Measurements from ENCODE around the gene ZBTB7C. TPM values are rescaled to one million over a fixed set of nuclear protein-coding genes. Genes with fewer than 3 reads are reported as not detected.

The ZBTB7C gene
- total and polyA plus RNA-seq, 2 of the 8 experiments (the other 6 are each of a cell fraction or from before 2014, with no cell fraction given), result 0.15 to 0.45 TPM

DNA sequence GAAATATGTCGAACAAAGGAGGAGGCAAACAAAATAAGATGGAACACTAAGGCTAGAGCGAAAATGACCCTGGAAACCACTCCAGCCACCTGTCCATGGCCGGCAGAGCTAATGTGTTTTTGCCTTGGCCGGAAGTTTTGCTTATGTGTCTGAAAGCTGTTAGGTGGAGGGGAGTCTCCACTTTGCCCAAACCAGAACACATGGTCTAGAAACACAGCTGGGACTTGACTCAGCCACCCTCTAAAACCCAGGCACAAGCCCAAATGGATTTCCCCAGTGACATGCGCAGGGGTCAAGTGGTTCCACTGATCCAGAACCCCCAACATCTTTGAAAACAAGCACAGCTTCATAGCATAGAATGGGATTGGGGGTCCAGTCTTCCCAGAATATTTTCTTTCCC, 159.3 kb downstream of the ZBTB7C start:
- Histone ChIP-seq H3K4me2 (ENCODE audit: insufficient read depth in 1 of 2, low read depth in 2 of 2, low read length in 2 of 2) (no peak overlapping the region), H3K4me1 (replicated peaks in 1 of 4; ENCODE audit: control insufficient read depth in 3 of 4, insufficient read depth in 4 of 4, low read length in 3 of 4) (no peaks in the 10 kb centered on the region), H3K23ac (ENCODE audit: insufficient read length) (no peak overlapping the region), H3K56ac (replicated peaks; ENCODE audit: insufficient read length, low read depth, low read length) (no peak overlapping the region), H2BK15ac (ENCODE audit: low read length) (no peak overlapping the region), H3K9me3 (ENCODE audit: insufficient read depth in 2 of 2, low read depth in 1 of 2, low read length in 1 of 2) (no peaks in the 10 kb centered on the region), H2BK120ac (replicated peaks; ENCODE audit: low read depth, low read length) (no peak overlapping the region), H4K8ac (ENCODE audit: extremely low read depth, insufficient read depth, low read length) (no peak overlapping the region), H3K4ac (replicated peaks; ENCODE audit: insufficient read length, low read depth, low read length) (no peak overlapping the region), H3K27me3 (replicated peaks in 1 of 4; ENCODE audit: control insufficient read depth in 3 of 4, extremely low read depth in 1 of 4, insufficient read depth in 3 of 4, low read length in 3 of 4) (no peaks in the 10 kb centered on the region), H3K9ac (replicated peaks in 1 of 4; ENCODE audit: extremely low read depth in 1 of 4, low read depth in 3 of 4, low read length in 3 of 4) (no peak overlapping the region), H3K27ac (ENCODE audit: low read depth, low read length) (no peak overlapping the region), H4K20me1 (replicated peaks in 1 of 2; ENCODE audit: control insufficient read depth in 1 of 2, insufficient read depth in 2 of 2, low read length in 2 of 2) (no peaks in the 10 kb centered on the region), H2AFZ (ENCODE audit: low read length) (no peak overlapping the region), H4K5ac (ENCODE audit: insufficient read length, low read depth, low read length) (no peak overlapping the region), H3K14ac (ENCODE audit: insufficient read length) (no peak overlapping the region), H2BK5ac (ENCODE audit: low read depth, low read length) (no peak overlapping the region), H3K4me3 (ENCODE audit: extremely low read depth in 1 of 4, insufficient read depth in 2 of 4, low read depth in 3 of 4, low read length in 4 of 4) (no peak overlapping the region), H3K18ac (ENCODE audit: extremely low read depth, low read length) (no peak overlapping the region), H3K79me1 (ENCODE audit: low read depth, low read length) (no peaks in the 10 kb centered on the region), H3K79me2 (ENCODE audit: control insufficient read depth in 1 of 2, insufficient read depth in 2 of 2, low read length in 2 of 2) (no peaks in the 10 kb centered on the region), H2BK12ac (ENCODE audit: low read depth, low read length) (no peak overlapping the region), H3K23me2 (ENCODE audit: low read depth, low read length) (no peaks in the 10 kb centered on the region), H2AK5ac (ENCODE audit: low read depth, low read length) (no peak overlapping the region), H2BK20ac (ENCODE audit: low read length) (no peak overlapping the region), H3K36me3 (ENCODE audit: control insufficient read depth in 2 of 4, insufficient read depth in 4 of 4, low read length in 3 of 4) (no peaks in the 10 kb centered on the region), H4K91ac (replicated peaks; ENCODE audit: insufficient read length, low read length) (no peak overlapping the region)
- DNase-seq (ENCODE audit: low read depth in 1 of 2, low spot score in 2 of 2), result no peak
- ChIA-PET POLR2A (ENCODE audit: partially characterized antibody) (no interaction called here), CTCF (ENCODE audit: partially characterized antibody) (interaction anchor here (0.6 to 3.5 kb wide), 4 partner anchors 11 to 195 kb away, joined by 3 to 22 read pairs (median 6); no protein-coding TSS in a partner anchor)
- no peak for TF ChIP-seq HDAC2 (IDR thresholded peaks at IDR 0.05; ENCODE audit: borderline replicate concordance in 1 of 2, low read depth in 2 of 2, low read length in 2 of 2)
- TF ChIP-seq TEAD4 (IDR thresholded peaks at IDR 0.05; ENCODE audit: low read depth, low read length), result no peak
- TF ChIP-seq RNF2 (IDR thresholded peaks at IDR 0.05; ENCODE audit: borderline replicate concordance, low read depth, low read length, missing control alignments, poor library complexity, severe bottlenecking), result no peak
- 93% methylated on average over 5 of the region's 5 CpGs; no CpG with 5 or more reads in 1 of the 2 experiments for WGBS, 2 experiments (ENCODE audit: extremely low coverage in 1 of 2, insufficient coverage in 1 of 2, insufficient read length in 1 of 2, insufficient replicate concordance in 2 of 2, low coverage in 1 of 2, low lambda C conversion rate in 2 of 2, missing lambda C conversion rate in 1 of 2)
- FAIRE-seq, result no peak
